ENCODE results near the gene SIX1. TPM values are rescaled to one million over a fixed set of nuclear protein-coding genes. Genes with fewer than 3 reads are reported as not detected.

The SIX1 gene
- total and polyA plus RNA-seq, 2 experiments from 2014 or later, result 11.4 to 11.7 TPM

GRCh38 chr14:60602291-60602690, 47.0 kb downstream of the SIX1 start:
- H3F3A ChIP-seq (ENCODE audit: insufficient read depth), result no peaks in the 10 kb centered on the region
- H3K9me3 ChIP-seq (ENCODE audit: low read depth), result no peaks in the 10 kb centered on the region
- in situ Hi-C loops (cut with MboI), result no loop called here
- H3K4me1 ChIP-seq (ENCODE audit: insufficient read depth), result no peaks in the 10 kb centered on the region
- no peak overlapping the region for H3K4me3 ChIP-seq
- H4K20me1 ChIP-seq (ENCODE audit: insufficient read depth), result no peaks in the 10 kb centered on the region
- no peak overlapping the region for H2AFZ ChIP-seq
- H3K9ac ChIP-seq, result no peak overlapping the region
- no peak for DNase-seq
- no peaks in the 10 kb centered on the region for H3K27me3 ChIP-seq (replicated peaks; ENCODE audit: insufficient read depth)
- no peak overlapping the region for H3K27ac ChIP-seq
- no peaks in the 10 kb centered on the region for H3K79me2 ChIP-seq (ENCODE audit: insufficient read depth)
- no peaks in the 10 kb centered on the region for H3K36me3 ChIP-seq (ENCODE audit: low read depth)
- no peaks in the 10 kb centered on the region for H3K9me2 ChIP-seq (ENCODE audit: insufficient read depth)
- TF ChIP-seq EZH2 (IDR thresholded peaks at IDR 0.05; ENCODE audit: insufficient read depth, poor library complexity, severe bottlenecking) (no peak), EZH2phosphoT487 (IDR thresholded peaks at IDR 0.05; ENCODE audit: insufficient read depth, low read depth) (no peak)
- H3K4me2 ChIP-seq (ENCODE audit: unreplicated experiment), result no peak overlapping the region

- TF ChIP-seq EZH2phosphoT487 (IDR thresholded peaks at IDR 0.05; ENCODE audit: insufficient read depth, low read depth) (no peak), EZH2 (IDR thresholded peaks at IDR 0.05; ENCODE audit: insufficient read depth, poor library complexity, severe bottlenecking) (no peak)
- in situ Hi-C loops (cut with MboI), result no loop called here
Observed at GRCh38 chr14:60599727-60600126, 49.5 kb downstream of the SIX1 start.

GRCh38 chr14:60596139-60596538, 53.1 kb downstream of the SIX1 start:
- in situ Hi-C loops (cut with MboI), result no loop called here
- Histone ChIP-seq H3K9me3 (ENCODE audit: low read depth) (no peaks in the 10 kb centered on the region), H3K27ac (no peak overlapping the region), H3K36me3 (ENCODE audit: low read depth) (no peaks in the 10 kb centered on the region), H3K9me2 (ENCODE audit: insufficient read depth) (no peaks in the 10 kb centered on the region), H3K4me3 (no peak overlapping the region), H3K79me2 (ENCODE audit: insufficient read depth) (no peaks in the 10 kb centered on the region), H3F3A (ENCODE audit: insufficient read depth) (peaks cover 4% of the 10 kb centered on the region), H3K9ac (no peak overlapping the region), H3K27me3 (replicated peaks; ENCODE audit: insufficient read depth) (no peaks in the 10 kb centered on the region), H3K4me2 (ENCODE audit: unreplicated experiment) (no peak overlapping the region), H2AFZ (no peak overlapping the region), H4K20me1 (ENCODE audit: insufficient read depth) (no peaks in the 10 kb centered on the region), H3K4me1 (ENCODE audit: insufficient read depth) (peaks cover 3% of the 10 kb centered on the region)
- TF ChIP-seq EZH2 (IDR thresholded peaks at IDR 0.05; ENCODE audit: insufficient read depth, poor library complexity, severe bottlenecking), result no peak
- no peak for TF ChIP-seq EZH2phosphoT487 (IDR thresholded peaks at IDR 0.05; ENCODE audit: insufficient read depth, low read depth)
- DNase-seq, result no peak

More at GRCh38 chr14:60599727-60600126, 49.5 kb downstream of the SIX1 start:
- Histone ChIP-seq H3F3A (ENCODE audit: insufficient read depth) (no peaks in the 10 kb centered on the region), H3K4me1 (ENCODE audit: insufficient read depth) (no peaks in the 10 kb centered on the region), H3K9me3 (ENCODE audit: low read depth) (no peaks in the 10 kb centered on the region), H3K79me2 (ENCODE audit: insufficient read depth) (no peaks in the 10 kb centered on the region), H2AFZ (no peak overlapping the region), H3K27ac (no peak overlapping the region), H3K9ac (no peak overlapping the region), H3K4me3 (no peak overlapping the region), H4K20me1 (ENCODE audit: insufficient read depth) (no peaks in the 10 kb centered on the region), H3K27me3 (replicated peaks; ENCODE audit: insufficient read depth) (no peaks in the 10 kb centered on the region), H3K4me2 (ENCODE audit: unreplicated experiment) (no peak overlapping the region), H3K36me3 (ENCODE audit: low read depth) (no peaks in the 10 kb centered on the region), H3K9me2 (ENCODE audit: insufficient read depth) (no peaks in the 10 kb centered on the region)
- no peak for DNase-seq

GRCh38 chr14:60594062-60594461, 55.2 kb downstream of the SIX1 start:
- WGBS, 2 experiments (ENCODE audit: low coverage in 1 of 2, low lambda C conversion rate in 2 of 2, missing lambda C conversion rate in 2 of 2), result 89 to 100% methylated on average over 3 of the region's 3 CpGs
- in situ Hi-C loops (cut with MboI), result no loop called here
- Histone ChIP-seq H2AFZ (no peak overlapping the region), H3K4me2 (ENCODE audit: unreplicated experiment) (no peak overlapping the region), H3K9me2 (ENCODE audit: insufficient read depth) (no peaks in the 10 kb centered on the region), H3F3A (ENCODE audit: insufficient read depth) (peaks cover 10% of the 10 kb centered on the region), H3K79me2 (ENCODE audit: insufficient read depth) (no peaks in the 10 kb centered on the region), H3K9ac (no peak overlapping the region), H3K27me3 (replicated peaks; ENCODE audit: insufficient read depth) (no peaks in the 10 kb centered on the region), H3K9me3 (ENCODE audit: low read depth) (no peaks in the 10 kb centered on the region), H3K4me3 (no peak overlapping the region), H3K27ac (no peak overlapping the region), H4K20me1 (ENCODE audit: insufficient read depth) (no peaks in the 10 kb centered on the region), H3K36me3 (ENCODE audit: low read depth) (no peaks in the 10 kb centered on the region), H3K4me1 (ENCODE audit: insufficient read depth) (peaks cover 9% of the 10 kb centered on the region)
- DNase-seq, result no peak
- TF ChIP-seq EZH2phosphoT487 (IDR thresholded peaks at IDR 0.05; ENCODE audit: insufficient read depth, low read depth) (no peak), EZH2 (IDR thresholded peaks at IDR 0.05; ENCODE audit: insufficient read depth, poor library complexity, severe bottlenecking) (no peak)

Other genes with a start within 250 kb of the SIX1 start
- gene C14orf39, start 163.4 kb downstream of the SIX1 start, total RNA-seq (2014; rRNA removed; shearing (Covaris generic)), result not detected in 2 replicates
- not detected in 2 replicates for gene C14orf39, start 163.4 kb downstream of the SIX1 start, polyA plus RNA-seq (2016; fragmentation: Nextera tagmentation; extraction: Ambion mirVana)
- not detected in 2 replicates for gene SIX6, start 140.3 kb downstream of the SIX1 start, total RNA-seq (2014; rRNA removed; shearing (Covaris generic))
- gene SIX6, start 140.3 kb downstream of the SIX1 start, polyA plus RNA-seq (2016; fragmentation: Nextera tagmentation; extraction: Ambion mirVana), result not detected in 2 replicates
- gene SIX4, start 74.9 kb upstream of the SIX1 start, total RNA-seq (2014; rRNA removed; shearing (Covaris generic)), result 9.2 and 12.2 TPM in 2 replicates
- 1.5 TPM in 2 replicates for gene SIX4, start 74.9 kb upstream of the SIX1 start, polyA plus RNA-seq (2016; fragmentation: Nextera tagmentation; extraction: Ambion mirVana)
- 32.5 and 53.8 TPM in 2 replicates for gene MNAT1, start 85.3 kb upstream of the SIX1 start, total RNA-seq (2014; rRNA removed; shearing (Covaris generic))
- gene MNAT1, start 85.3 kb upstream of the SIX1 start, polyA plus RNA-seq (2016; fragmentation: Nextera tagmentation; extraction: Ambion mirVana), result 39.9 and 43.8 TPM in 2 replicates